GM04503 (cell line): Measurements from ENCODE around the gene MAP4K1.

ENCODE experiments used
- DNase-seq: peaks from one replicate; pipeline ENCODE4 v3.0.0-alpha.2; 2012; ENCODE audit warnings: low read depth

Gene MAP4K1

DNA sequence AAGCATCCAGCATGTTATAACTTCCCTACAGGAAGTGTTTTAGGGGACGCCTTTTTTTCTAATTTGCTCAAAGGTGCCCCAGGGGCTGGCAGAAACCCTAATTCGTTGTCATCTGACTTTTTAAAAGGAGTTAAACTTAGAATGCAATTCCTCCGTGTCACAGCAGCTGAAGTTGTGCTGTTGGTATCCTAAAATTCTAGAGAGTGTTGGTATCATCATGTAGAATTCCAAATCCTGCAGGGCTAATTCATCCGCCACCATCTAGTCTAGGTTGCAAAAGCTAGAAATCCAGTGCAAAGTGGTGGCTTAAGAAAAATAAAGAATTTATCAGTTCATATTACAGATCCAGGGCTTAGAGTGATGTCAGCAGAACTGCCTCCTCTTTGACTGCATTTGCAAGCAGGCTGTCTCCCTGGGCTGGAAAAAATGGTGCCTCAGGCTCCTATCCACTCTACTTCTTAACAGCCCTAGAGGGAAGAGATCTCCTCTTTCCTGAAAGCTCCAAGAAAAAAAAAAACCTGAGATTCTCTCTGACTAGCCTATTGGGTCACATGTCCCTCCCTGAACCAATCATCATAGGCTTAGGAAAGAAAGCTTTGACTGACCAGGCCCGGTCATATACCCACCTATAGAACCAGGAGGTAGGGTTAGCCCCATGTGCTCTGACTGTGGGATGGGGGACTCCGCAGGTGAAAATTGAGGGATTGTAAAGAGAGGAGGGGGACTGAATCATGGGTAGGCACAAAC lies 73.0 kb downstream of the MAP4K1 start:
- no peak for DNase-seq

GRCh38 chr19:38543807-38544568 lies 73.8 kb downstream of the MAP4K1 start:
- peak; percentile 72 for DNase-seq

GRCh38 chr19:38543286-38543806 lies 74.4 kb downstream of the MAP4K1 start:
- no peak for DNase-seq

DNA sequence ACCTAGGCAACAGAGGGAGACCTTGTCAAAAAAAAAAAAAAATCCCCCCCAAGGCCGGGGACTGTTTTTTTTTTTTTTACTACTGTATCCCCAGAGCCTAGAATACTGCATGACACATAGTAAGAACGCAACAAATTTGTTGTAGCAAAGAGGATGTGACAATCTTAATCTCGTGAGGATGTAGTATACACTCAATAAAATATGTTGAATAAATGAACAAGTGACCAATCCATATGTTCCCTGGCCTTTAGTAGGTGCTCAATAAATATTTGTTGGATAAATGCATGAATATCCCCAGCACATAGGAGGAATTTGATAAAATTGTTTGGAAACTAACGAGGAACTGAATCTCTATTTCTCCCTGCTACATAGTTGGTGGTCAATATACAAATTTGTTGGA lies 75.7 kb downstream of the MAP4K1 start:
- no peak for DNase-seq

DNA sequence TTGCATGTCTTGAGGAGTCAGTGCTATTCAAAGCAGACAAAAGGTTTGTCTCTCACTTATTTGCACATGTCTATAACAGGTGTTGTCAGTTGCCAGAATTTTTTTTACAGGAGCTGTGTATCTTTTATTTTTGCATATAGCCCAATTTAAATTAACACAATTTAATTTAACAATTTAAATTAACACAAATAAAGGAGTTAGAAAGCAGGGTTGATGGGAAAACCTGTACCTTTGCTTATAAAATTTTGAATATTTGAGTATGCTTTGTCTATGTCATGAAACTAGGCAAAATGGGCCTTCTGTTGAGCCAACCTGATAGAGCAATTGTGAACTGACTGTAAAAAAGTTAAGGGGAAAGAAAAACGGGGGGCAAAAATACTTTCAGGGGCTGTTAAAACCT lies 78.0 kb downstream of the MAP4K1 start:
- DNase-seq: no peak

DNA sequence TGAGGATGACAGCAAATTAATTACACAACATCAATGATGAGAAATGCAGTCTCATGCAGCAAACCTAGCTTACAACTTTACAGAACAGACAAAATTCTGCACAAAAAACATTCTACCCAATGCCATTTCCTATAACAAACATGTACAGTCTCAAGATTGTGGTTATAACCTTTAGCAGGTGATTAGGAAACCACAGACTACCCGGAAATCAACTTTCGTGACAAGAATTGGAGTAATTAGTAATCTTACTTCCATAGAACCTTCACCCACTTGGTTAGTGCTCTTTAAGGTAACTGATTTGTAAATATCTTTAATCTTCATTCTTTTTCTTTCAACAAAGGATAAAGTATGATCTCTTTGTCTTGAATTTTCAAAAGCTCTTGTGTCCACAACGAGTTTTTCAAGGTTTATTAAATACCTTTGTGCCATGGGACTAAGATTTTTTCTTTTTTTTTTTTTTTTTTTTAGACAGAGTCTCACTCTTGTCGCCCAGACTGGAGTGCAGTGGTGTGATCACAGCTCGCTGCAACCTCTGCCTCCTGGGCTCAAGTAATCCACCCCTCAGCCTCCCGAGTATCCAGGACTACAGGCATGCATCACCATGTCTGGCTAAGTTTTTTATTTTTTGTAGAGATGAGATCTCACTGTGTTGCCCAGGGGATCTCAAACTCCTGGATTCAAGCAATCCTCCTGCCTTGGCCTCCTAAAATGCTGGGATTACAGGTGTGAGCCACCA lies 78.8 kb downstream of the MAP4K1 start:
- DNase-seq: no peak

DNA sequence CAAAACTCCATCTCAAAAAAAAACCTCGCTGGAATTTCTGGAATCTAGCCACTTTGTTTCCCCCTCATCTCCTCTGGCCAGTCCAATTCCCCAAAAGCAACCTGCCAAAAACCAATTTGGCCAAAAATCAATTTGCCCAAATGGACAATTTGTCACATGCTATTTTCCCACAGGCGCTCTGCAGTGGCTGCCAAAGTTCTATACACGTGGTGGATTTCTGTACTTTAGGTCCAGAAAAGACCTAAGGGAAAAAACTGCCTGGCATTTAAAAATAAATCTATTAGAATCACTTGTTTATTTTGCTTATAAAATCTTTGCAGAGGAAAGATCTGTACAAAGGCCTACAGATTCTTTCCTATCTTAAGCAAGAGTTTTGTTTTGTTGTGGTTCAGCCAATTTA lies 79.4 kb downstream of the MAP4K1 start:
- no peak for DNase-seq
